Mesothelial cell of epicardium (in vitro differentiated cells): Measurements from ENCODE around the gene TMEM108. TPM values are rescaled to one million over a fixed set of nuclear protein-coding genes. Genes with fewer than 3 reads are reported as not detected.

Source experiments
- DNase-seq, 2 experiments: peaks; one replicate each; pipeline ENCODE4 v3.0.0; 2021; ENCODE audit warnings: low spot score in 2 of 2; ENCODE audit not compliant: unreplicated experiment in 2 of 2
- H3K27ac Mint-ChIP-seq: 2 replicates; pipeline ENCODE4 v1.8.0; 2021; ENCODE audit warnings: mixed read lengths
- H3K27me3 Mint-ChIP-seq: 2 replicates; pipeline ENCODE4 v1.8.0; 2021; ENCODE audit warnings: low read depth, mixed read lengths
- H3K36me3 Mint-ChIP-seq: 2 replicates; pipeline ENCODE4 v1.8.0; 2021; ENCODE audit warnings: mixed read lengths
- H3K4me1 Mint-ChIP-seq: 2 replicates; pipeline ENCODE4 v1.8.0; 2021; ENCODE audit warnings: mixed read lengths
- H3K4me3 Mint-ChIP-seq: 2 replicates; pipeline ENCODE4 v1.8.0; 2021; ENCODE audit warnings: mild to moderate bottlenecking, moderate library complexity, mixed read lengths
- H3K9me3 Mint-ChIP-seq: 2 replicates; pipeline ENCODE4 v1.8.0; 2021; ENCODE audit warnings: mixed read lengths
- total RNA-seq: library from RNA; stranded (reverse); gene quantifications from 3 replicates; pipeline ENCODE4 v1.2.1, GENCODE V29; 2021
- TF ChIP-seq, protein P1 (sequence below): fragments of 200-600 bp; sonication (generic); IDR thresholded peaks from one replicate; pipeline ENCODE4 v1.5.0; 2021; ENCODE audit warnings: antibody characterized with exemption; ENCODE audit not compliant: unreplicated experiment

The TMEM108 gene
- total RNA-seq, 1 donor from 2014 or later: 17.3 TPM

GRCh38 chr3:133393691-133394474 is 355.7 kb downstream of the TMEM108 start:
- Mint-ChIP-seq H3K9me3 (peaks cover 4% of the 10 kb centered on the region), H3K36me3 (peaks cover 7% of the 10 kb centered on the region), H3K4me1 (no peaks in the 10 kb centered on the region), H3K27me3 (no peaks in the 10 kb centered on the region), H3K4me3 (no peak overlapping the region), H3K27ac (no peak overlapping the region)
- TF ChIP-seq, protein P1, sequence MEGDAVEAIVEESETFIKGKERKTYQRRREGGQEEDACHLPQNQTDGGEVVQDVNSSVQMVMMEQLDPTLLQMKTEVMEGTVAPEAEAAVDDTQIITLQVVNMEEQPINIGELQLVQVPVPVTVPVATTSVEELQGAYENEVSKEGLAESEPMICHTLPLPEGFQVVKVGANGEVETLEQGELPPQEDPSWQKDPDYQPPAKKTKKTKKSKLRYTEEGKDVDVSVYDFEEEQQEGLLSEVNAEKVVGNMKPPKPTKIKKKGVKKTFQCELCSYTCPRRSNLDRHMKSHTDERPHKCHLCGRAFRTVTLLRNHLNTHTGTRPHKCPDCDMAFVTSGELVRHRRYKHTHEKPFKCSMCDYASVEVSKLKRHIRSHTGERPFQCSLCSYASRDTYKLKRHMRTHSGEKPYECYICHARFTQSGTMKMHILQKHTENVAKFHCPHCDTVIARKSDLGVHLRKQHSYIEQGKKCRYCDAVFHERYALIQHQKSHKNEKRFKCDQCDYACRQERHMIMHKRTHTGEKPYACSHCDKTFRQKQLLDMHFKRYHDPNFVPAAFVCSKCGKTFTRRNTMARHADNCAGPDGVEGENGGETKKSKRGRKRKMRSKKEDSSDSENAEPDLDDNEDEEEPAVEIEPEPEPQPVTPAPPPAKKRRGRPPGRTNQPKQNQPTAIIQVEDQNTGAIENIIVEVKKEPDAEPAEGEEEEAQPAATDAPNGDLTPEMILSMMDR: no peak
- no peak for DNase-seq

DNA sequence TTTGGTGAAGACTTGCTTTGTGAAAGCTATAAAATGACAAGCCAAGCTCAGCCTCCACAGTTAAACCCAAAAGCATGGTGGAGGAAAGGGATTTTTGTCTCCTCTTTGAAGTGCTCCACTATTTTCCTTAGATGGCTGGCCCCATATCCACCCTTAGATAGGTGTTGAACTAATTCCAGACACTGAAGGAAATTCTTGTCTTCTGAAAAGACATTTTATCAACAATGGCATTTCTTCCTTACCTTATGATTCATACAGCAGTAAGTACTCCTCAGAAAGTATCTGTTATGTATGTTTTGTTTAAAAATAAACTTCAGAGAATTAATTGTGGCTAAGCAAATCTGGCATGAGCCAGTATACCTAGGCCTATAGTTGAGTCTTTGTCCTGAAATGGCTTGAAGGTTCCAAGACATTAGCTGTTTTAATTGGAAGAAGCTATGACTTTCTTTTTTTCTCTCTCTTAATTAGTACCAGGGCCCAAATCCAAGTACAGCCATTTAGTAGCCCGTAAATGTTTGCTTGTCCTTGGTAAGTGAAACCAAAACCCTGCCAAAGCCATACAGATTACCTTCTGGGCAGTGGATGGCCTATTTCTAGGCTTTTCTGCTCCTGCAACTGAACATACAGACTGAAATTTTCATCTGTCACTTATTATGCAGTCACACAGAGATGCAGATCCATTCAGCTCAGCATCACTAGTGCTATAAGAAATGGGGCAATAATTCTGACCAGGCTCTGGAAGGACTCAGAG is 356.5 kb downstream of the TMEM108 start:
- TF ChIP-seq, protein P1: no peak
- H3K4me3 Mint-ChIP-seq: no peak overlapping the region
- H3K27me3 Mint-ChIP-seq: no peaks in the 10 kb centered on the region
- no peak overlapping the region for H3K27ac Mint-ChIP-seq
- peaks cover 7% of the 10 kb centered on the region for H3K36me3 Mint-ChIP-seq
- H3K4me1 Mint-ChIP-seq: no peaks in the 10 kb centered on the region
- no peak for DNase-seq
- peaks cover 4% of the 10 kb centered on the region for H3K9me3 Mint-ChIP-seq

DNA sequence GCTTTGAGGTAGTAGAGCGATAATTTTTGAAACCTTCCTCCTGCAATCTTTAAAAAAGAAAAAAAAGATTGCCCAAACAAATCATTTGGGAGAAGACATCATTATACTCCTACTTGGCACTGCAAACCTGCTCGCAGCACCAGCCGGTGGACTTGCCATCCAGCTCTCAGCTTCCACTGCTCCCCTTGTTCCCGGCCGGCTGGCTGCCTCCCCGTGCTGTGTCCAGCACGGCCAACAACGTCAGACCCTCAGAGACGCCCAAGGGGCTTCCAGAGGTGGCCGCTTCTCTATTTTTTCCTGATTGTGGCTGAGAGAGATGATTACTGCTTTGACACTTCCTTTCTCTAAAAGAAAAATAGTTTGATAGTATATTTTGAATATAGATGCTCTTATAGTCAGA is 358.7 kb downstream of the TMEM108 start:
- TF ChIP-seq, protein P1: no peak
- Mint-ChIP-seq H3K27me3 (no peaks in the 10 kb centered on the region), H3K4me3 (no peak overlapping the region), H3K4me1 (no peaks in the 10 kb centered on the region), H3K9me3 (peaks cover 4% of the 10 kb centered on the region), H3K27ac (no peak overlapping the region), H3K36me3 (peaks cover 7% of the 10 kb centered on the region)
- no peak for DNase-seq

DNA sequence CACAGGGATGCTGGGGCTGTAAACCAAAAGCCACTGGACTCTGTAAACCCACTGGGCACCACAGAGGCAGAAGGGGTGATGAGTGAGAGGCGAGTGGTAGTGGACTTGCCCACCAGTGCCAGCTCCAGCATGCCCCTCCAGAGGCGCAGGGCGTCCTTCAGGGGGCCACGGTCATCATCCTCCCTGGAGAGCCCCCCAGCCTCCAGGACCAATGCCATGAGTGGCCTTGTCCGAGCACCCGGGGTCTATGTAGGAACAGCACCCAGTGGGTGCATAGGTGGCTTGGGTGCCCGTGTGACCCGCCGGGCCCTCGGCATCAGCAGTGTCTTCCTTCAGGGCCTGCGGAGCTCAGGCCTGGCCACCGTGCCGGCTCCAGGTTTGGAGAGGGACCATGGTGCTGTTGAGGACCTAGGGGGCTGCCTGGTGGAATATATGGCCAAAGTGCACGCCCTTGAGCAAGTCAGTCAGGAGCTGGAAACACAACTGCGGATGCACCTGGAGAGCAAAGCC is 361.9 kb downstream of the TMEM108 start, which contains the start of gene BFSP2:
Gene BFSP2 (plus strand): TSS at position 51 of the 510 bp plus-strand sequence. CDS start 28 bp downstream, at position 79.
- TF ChIP-seq, protein P1: no peak
- no peaks in the 10 kb centered on the region for H3K36me3 Mint-ChIP-seq
- no peaks in the 10 kb centered on the region for H3K9me3 Mint-ChIP-seq
- H3K27me3 Mint-ChIP-seq: no peaks in the 10 kb centered on the region
- no peak within 1 kb of the TSS for H3K4me3 Mint-ChIP-seq
- H3K4me1 Mint-ChIP-seq: no peaks in the 10 kb centered on the region
- no peak for DNase-seq
- no peak within 1 kb of the TSS for H3K27ac Mint-ChIP-seq

DNA sequence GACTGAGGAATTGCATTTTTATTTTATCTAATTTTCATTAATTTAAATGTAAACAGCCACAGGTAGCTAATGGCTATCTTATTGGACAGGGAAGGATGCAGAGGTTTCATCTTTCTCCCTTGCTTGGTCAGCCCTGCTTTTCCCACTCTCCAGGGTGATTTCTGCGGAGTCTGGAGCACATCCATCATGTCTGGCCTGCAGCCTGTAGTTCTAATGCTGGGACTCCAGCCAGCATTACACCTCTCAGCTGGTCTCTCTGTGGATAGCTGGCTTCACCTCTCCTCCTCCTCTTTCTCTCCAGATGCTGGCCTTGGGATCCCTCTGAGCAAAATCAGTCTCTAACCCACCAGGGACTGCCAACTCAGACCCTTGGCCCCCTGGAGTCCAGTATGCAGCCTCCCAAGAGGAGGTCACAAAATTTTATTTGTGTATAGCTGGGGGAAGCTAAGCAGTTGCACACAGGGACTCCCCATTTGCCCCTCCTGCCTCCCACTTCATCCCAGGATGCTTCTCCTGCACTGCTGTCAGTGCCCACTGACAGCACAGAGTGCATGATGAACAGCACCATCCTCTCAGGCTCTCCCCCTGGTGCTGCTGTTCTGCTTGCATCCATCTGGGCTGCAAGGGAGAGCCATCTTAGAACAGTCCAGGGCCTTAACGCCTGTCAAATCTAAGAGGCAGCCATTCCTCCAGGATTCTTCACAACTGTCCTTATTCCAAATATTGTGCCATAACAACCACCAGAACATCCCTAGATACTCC is 363.4 kb downstream of the TMEM108 start:
- no peaks in the 10 kb centered on the region for H3K36me3 Mint-ChIP-seq
- no peak for DNase-seq

More for the DNA sequence above, 363.4 kb downstream of the TMEM108 start:
- no peak overlapping the region for H3K4me3 Mint-ChIP-seq
- H3K27me3 Mint-ChIP-seq: no peaks in the 10 kb centered on the region
- no peaks in the 10 kb centered on the region for H3K9me3 Mint-ChIP-seq
- H3K27ac Mint-ChIP-seq: no peak overlapping the region
- no peaks in the 10 kb centered on the region for H3K4me1 Mint-ChIP-seq
- TF ChIP-seq, protein P1: no peak
